Loucy (cell line): ENCODE results near the gene SIPA1L3.

ENCODE experiments used
- H2AFZ ChIP-seq: fragments of 200-600 bp; sonication (generic); 2 replicates; pipeline ENCODE4 v1.6.0; 2016; ENCODE audit warnings: antibody characterized with exemption, mild to moderate bottlenecking, low read length, moderate library complexity
- H3F3A ChIP-seq: fragments of 200-600 bp; 2 replicates; pipeline ENCODE4 v1.6.0; 2016; ENCODE audit warnings: antibody characterized with exemption, low read depth, mild to moderate bottlenecking
- H3K27me3 ChIP-seq: fragments of 200-600 bp; sonication (generic); 2 replicates; pipeline ENCODE4 v1.6.1; 2014; ENCODE audit warnings: low read length, mild to moderate bottlenecking; ENCODE audit not compliant: insufficient read depth, poor library complexity, severe bottlenecking
- H3K36me3 ChIP-seq: fragments of 200-600 bp; sonication (generic); 2 replicates; pipeline ENCODE4 v1.6.1; 2016; ENCODE audit warnings: low read length; ENCODE audit not compliant: insufficient read depth
- H3K4me1 ChIP-seq: fragments of 200-600 bp; sonication (generic); 2 replicates; pipeline ENCODE4 v1.5.1; 2014; ENCODE audit warnings: low read length, mild to moderate bottlenecking; ENCODE audit not compliant: insufficient read depth, poor library complexity, severe bottlenecking
- H3K4me2 ChIP-seq: fragments of 200-600 bp; sonication (generic); 2 replicates; pipeline ENCODE4 v1.6.0; 2014; ENCODE audit warnings: antibody characterized with exemption, low read length, low read depth, mild to moderate bottlenecking; ENCODE audit not compliant: poor library complexity, severe bottlenecking
- H3K4me3 ChIP-seq: fragments of 200-600 bp; sonication (generic); 2 replicates; pipeline ENCODE4 v1.5.1; 2014; ENCODE audit warnings: low read length, mild to moderate bottlenecking, mixed read lengths; ENCODE audit not compliant: poor library complexity, severe bottlenecking
- H3K79me2 ChIP-seq: fragments of 200-600 bp; sonication (generic); 2 replicates; pipeline ENCODE4 v1.6.1; 2014; ENCODE audit warnings: low read length; ENCODE audit not compliant: insufficient read depth
- H3K9ac ChIP-seq: fragments of 200-600 bp; sonication (generic); 2 replicates; pipeline ENCODE4 v1.6.0; 2014; ENCODE audit warnings: mild to moderate bottlenecking, low read depth, low read length, moderate library complexity; ENCODE audit not compliant: poor library complexity, severe bottlenecking
- H3K9me2 ChIP-seq: fragments of 200-600 bp; sonication (generic); replicated peaks from 2 replicates; pipeline ENCODE4 v1.6.1; 2016; ENCODE audit warnings: low read depth, low read length, mixed read lengths
- H3K9me3 ChIP-seq: fragments of 200-600 bp; sonication (generic); 2 replicates; pipeline ENCODE4 v1.6.1; 2014; ENCODE audit warnings: mild to moderate bottlenecking, antibody characterized with exemption, low read length, low read depth; ENCODE audit not compliant: insufficient read depth
- H4K20me1 ChIP-seq: fragments of 200-600 bp; sonication (generic); 2 replicates; pipeline ENCODE4 v1.6.0; 2014; ENCODE audit warnings: antibody characterized with exemption, low read length, mild to moderate bottlenecking; ENCODE audit not compliant: insufficient read depth, poor library complexity, severe bottlenecking
- CTCF ChIP-seq: fragments of 200-600 bp; sonication (generic); conservative IDR thresholded peaks from 2 replicates; pipeline ENCODE4 v1.5.1; 2014; ENCODE audit warnings: mild to moderate bottlenecking, antibody characterized with exemption, low read length
- EZH2phosphoT487 ChIP-seq: fragments of 200-600 bp; IDR thresholded peaks from 2 replicates; pipeline ENCODE4 v1.6.1; 2018; ENCODE audit warnings: antibody characterized with exemption, mild to moderate bottlenecking, moderate library complexity, borderline replicate concordance

SIPA1L3 gene

GRCh38 chr19:38030686-38031422 lies 123.8 kb downstream of the SIPA1L3 start:
- Histone ChIP-seq H3K36me3 (peaks cover 11% of the 10 kb centered on the region), H2AFZ (no peak overlapping the region), H3K9ac (no peak overlapping the region), H4K20me1 (no peaks in the 10 kb centered on the region), H3K4me1 (peaks cover under 1% of the 10 kb centered on the region), H3K27me3 (no peaks in the 10 kb centered on the region), H3K9me2 (no peaks in the 10 kb centered on the region), H3K9me3 (no peaks in the 10 kb centered on the region), H3K4me3 (no peak overlapping the region), H3F3A (no peaks in the 10 kb centered on the region), H3K79me2 (peaks cover 9% of the 10 kb centered on the region; the same call in 1 of the 2 replicates), H3K4me2 (no peak overlapping the region)
- TF ChIP-seq EZH2phosphoT487 = no peak
- no peak for TF ChIP-seq CTCF

GRCh38 chr19:38031423-38031770 lies 124.4 kb downstream of the SIPA1L3 start:
- Histone ChIP-seq H3K4me1 (no peaks in the 10 kb centered on the region), H2AFZ (no peak overlapping the region), H3K27me3 (no peaks in the 10 kb centered on the region), H3F3A (no peaks in the 10 kb centered on the region), H3K4me2 (no peak overlapping the region), H3K36me3 (peaks cover 11% of the 10 kb centered on the region), H3K4me3 (no peak overlapping the region), H4K20me1 (no peaks in the 10 kb centered on the region), H3K9ac (no peak overlapping the region), H3K9me3 (no peaks in the 10 kb centered on the region), H3K9me2 (no peaks in the 10 kb centered on the region), H3K79me2 (peaks cover 9% of the 10 kb centered on the region; the same call in 1 of the 2 replicates)
- TF ChIP-seq CTCF (no peak), EZH2phosphoT487 (no peak)

- H3F3A ChIP-seq = no peaks in the 10 kb centered on the region
- H3K9me3 ChIP-seq = no peaks in the 10 kb centered on the region
- no peaks in the 10 kb centered on the region for H3K9me2 ChIP-seq
- no peaks in the 10 kb centered on the region for H4K20me1 ChIP-seq
- H3K4me2 ChIP-seq = no peak overlapping the region
- no peak overlapping the region for H3K9ac ChIP-seq
- no peak for TF ChIP-seq CTCF
- no peak for TF ChIP-seq EZH2phosphoT487
- no peak overlapping the region for H2AFZ ChIP-seq
- no peak overlapping the region for H3K4me3 ChIP-seq
- peaks cover 11% of the 10 kb centered on the region for H3K36me3 ChIP-seq
- peaks cover 6% of the 10 kb centered on the region; the same call in 1 of the 2 replicates for H3K79me2 ChIP-seq
- H3K27me3 ChIP-seq = no peaks in the 10 kb centered on the region
- H3K4me1 ChIP-seq = no peaks in the 10 kb centered on the region
Measured at GRCh38 chr19:38032151-38032550, 125.1 kb downstream of the SIPA1L3 start.
